Mammary epithelial cell (primary cell): ENCODE data around the gene FKRP.

Experiments used
- EZH2 ChIP-seq: IDR thresholded peaks from 2 replicates; pipeline ENCODE4 v1.6.1; 2012; ENCODE audit warnings: low read length, inconsistent platforms, borderline replicate concordance
- TF ChIP-seq, protein P1 (sequence below), 2 donors: IDR thresholded peaks in 1 of 2; conservative IDR thresholded peaks in 1 of 2; 2 replicates each; pipeline ENCODE4 v1.5.1; 2011 to 2012; ENCODE audit warnings: inconsistent platforms in 2 of 2, low read length in 2 of 2, mild to moderate bottlenecking in 2 of 2, control low read depth in 1 of 2, low read depth in 1 of 2; ENCODE audit not compliant: insufficient read depth in 1 of 2; ENCODE audit errors: extremely low read depth in 1 of 2

- TF ChIP-seq, protein P1, sequence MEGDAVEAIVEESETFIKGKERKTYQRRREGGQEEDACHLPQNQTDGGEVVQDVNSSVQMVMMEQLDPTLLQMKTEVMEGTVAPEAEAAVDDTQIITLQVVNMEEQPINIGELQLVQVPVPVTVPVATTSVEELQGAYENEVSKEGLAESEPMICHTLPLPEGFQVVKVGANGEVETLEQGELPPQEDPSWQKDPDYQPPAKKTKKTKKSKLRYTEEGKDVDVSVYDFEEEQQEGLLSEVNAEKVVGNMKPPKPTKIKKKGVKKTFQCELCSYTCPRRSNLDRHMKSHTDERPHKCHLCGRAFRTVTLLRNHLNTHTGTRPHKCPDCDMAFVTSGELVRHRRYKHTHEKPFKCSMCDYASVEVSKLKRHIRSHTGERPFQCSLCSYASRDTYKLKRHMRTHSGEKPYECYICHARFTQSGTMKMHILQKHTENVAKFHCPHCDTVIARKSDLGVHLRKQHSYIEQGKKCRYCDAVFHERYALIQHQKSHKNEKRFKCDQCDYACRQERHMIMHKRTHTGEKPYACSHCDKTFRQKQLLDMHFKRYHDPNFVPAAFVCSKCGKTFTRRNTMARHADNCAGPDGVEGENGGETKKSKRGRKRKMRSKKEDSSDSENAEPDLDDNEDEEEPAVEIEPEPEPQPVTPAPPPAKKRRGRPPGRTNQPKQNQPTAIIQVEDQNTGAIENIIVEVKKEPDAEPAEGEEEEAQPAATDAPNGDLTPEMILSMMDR (conservative IDR thresholded peaks at IDR 0.05 in 1 of 2, IDR thresholded peaks at IDR 0.05 in 1 of 2; ENCODE audit: extremely low read depth in 1 of 2, insufficient read depth in 1 of 2, low read depth in 1 of 2, low read length in 2 of 2) = no peak
- no peak for TF ChIP-seq EZH2
Observed at GRCh38 chr19:46722004-46722380, 23.9 kb upstream of the FKRP start.
